NCI-H187 treated with DMSO at 0.1 percent for 48 hours (cell line): ENCODE data around the gene SERPINA5.

Experiments used
- DNase-seq: peaks from one replicate; lab custom pipeline; 2025; lab: John Stamatoyannopoulos, UW

SERPINA5 gene

GRCh38 chr14:94548999-94549985 is 31.9 kb upstream of the SERPINA5 start:
- no peak for DNase-seq

DNA sequence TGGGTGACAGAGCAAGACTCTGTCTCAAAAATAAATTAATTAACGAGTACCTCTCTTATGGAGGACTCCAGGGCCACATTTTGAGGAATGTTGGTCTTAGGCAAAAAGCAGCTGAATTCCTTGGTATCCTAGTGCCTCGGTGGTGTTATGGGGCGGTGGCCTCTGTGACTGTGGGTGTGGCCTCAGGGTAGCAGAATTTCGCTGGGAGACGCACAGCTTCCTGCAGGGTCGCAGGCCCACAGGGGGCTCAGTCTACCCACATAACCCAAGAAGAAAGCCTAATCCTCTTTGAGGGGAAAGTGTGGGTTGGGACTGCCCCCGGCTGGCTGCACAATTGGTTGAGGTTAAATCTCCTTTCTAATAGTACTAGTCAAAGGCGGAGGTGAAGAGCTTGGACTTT is 31.2 kb upstream of the SERPINA5 start:
- no peak for DNase-seq

- DNase-seq: no peak
These were observed 25.2 kb upstream of the SERPINA5 start for GRCh38 chr14:94555991-94556390.

- no peak for DNase-seq
These were observed 23.9 kb upstream of the SERPINA5 start for GRCh38 chr14:94557327-94557726.

DNA sequence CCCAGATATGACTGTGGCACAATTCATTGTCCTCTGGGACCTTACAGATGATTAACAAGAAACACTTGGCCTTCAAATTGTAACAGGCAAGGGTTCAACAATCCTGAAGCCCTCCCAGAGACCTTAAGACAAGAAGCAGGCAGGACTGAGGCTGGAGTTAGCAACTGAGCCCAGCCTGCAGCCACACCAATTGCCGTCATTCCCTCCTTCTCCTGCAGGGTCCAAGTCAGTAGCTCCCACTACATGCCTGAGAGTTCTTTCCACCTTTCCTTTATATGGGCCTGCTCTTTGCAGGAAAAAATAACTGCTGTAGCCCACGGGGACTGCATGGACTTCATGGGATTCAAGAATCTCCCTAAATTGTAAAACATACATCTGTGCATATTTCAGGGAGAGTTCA is 22.4 kb upstream of the SERPINA5 start:
- no peak for DNase-seq

GRCh38 chr14:94559638-94560290 is 21.5 kb upstream of the SERPINA5 start:
- DNase-seq: no peak

- no peak for DNase-seq
These were observed 20.9 kb upstream of the SERPINA5 start for GRCh38 chr14:94560291-94560665.

GRCh38 chr14:94560751-94561655 is 20.2 kb upstream of the SERPINA5 start, which contains the start of gene SERPINA4:
TSS of gene SERPINA4 (plus strand) at chr14:94561442. CDS start at chr14:94563483, 2,041 bp downstream.
- no peak for DNase-seq

GRCh38 chr14:94561656-94562010 is 19.6 kb upstream of the SERPINA5 start:
- DNase-seq: no peak

DNA sequence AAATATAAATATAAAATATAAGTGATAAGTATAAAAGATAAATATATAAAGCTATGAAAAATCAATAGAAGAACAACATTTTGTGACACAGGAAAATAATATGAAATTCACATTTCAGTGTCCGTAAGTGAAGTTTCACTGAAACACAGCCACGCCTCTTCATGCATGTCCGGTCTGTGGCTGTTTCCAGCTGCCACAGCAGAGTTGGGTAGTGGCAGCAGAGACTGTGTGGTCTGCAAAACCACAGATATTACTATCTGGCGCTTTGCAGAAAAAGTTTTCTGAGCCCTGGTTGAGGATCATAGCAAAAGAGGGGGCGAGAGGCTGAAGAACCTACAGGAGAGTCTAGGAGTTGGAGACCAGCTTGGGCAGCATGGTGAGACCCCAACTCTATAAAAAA is 19.2 kb upstream of the SERPINA5 start:
- no peak for DNase-seq

- DNase-seq: no peak
These were observed 18.0 kb upstream of the SERPINA5 start for GRCh38 chr14:94562941-94563883.

- DNase-seq: no peak
These were observed 16.8 kb upstream of the SERPINA5 start for GRCh38 chr14:94564381-94564780.

GRCh38 chr14:94568186-94568585 is 13.0 kb upstream of the SERPINA5 start:
- no peak for DNase-seq

GRCh38 chr14:94569381-94570001 is 11.7 kb upstream of the SERPINA5 start:
- no peak for DNase-seq

DNA sequence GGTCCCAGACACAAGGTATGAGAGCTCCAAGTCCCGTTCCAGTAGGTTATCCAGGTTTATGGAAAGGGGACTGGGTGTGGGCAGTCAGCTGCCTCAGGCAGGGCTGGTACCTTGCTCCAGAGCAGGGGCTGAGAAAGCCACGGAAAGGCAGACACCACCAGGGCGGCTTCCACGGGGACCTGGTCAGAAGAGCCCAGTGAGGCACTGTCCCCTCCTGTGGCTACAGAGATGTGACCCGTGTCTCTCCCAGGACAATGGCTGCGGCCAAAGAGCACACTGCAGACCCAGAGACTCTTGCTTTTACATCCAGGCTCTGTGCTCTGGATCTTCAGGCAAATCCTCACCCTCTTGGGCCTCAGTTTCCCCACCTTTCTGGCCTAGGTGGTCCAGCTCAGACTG is 11.2 kb upstream of the SERPINA5 start:
- DNase-seq: no peak

GRCh38 chr14:94570440-94570839 is 10.8 kb upstream of the SERPINA5 start:
- DNase-seq: no peak

GRCh38 chr14:94571395-94571794 is 9.8 kb upstream of the SERPINA5 start:
- DNase-seq: no peak

DNA sequence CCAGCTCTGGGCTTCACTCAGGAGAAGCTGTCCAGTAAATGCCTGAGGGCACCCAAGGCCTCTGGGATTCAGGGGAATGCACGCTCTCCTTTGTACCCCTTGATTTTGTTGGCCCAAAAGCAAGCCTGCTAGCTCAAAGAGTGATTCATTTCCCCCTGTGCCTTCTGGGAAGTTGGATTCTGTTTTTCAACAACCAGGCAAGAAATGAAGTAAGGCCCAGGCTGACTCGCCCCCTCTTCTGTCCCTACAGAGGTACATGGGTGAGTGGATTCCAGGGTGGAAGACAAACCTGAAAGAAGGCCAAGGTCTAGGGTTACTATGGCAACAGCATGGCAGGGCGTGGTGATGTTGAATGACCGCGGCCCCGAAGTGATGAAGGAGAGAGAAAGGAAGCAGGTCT is 9.3 kb upstream of the SERPINA5 start:
- no peak for DNase-seq

GRCh38 chr14:94572637-94573303 is 8.5 kb upstream of the SERPINA5 start:
- no peak for DNase-seq
